Glomerular visceral epithelial cell (primary cell): ENCODE results near the gene SLC12A1.
A peak's percentile ranks its signal among the peaks of the same experiment; 100 is the strongest.
"Not testable (repeated sequence)": the region's sequence is repeated elsewhere in the genome, so short reads cannot be mapped to it uniquely, and the experiment has no call there.

ENCODE experiments used
- DNase-seq: peaks from one replicate; pipeline ENCODE4 v3.0.0-alpha.2; 2016; ENCODE audit errors: extremely low spot score

Gene SLC12A1

DNA sequence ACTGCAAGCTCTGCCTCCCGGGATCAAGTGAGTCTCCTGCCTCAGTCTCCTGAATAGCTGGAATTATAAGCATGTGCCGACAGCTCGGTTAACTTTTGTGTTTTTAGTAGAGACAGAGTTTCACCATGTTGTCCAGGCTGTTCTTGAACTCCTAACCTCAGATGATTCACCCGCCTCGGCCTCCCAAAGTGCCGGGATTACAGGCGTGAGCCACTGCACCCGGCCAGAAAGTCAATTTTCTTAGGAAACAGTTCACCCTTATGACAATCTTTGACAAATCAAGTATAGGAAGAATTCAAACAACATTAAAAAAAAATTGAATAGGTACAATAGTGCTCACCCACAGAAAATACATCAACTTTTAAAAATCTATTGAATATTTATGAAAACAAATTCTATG, 101.5 kb downstream of the SLC12A1 start:
- no peak for DNase-seq

- no peak for DNase-seq
Measured at GRCh38 chr15:48309740-48310139, 103.6 kb downstream of the SLC12A1 start.

DNA sequence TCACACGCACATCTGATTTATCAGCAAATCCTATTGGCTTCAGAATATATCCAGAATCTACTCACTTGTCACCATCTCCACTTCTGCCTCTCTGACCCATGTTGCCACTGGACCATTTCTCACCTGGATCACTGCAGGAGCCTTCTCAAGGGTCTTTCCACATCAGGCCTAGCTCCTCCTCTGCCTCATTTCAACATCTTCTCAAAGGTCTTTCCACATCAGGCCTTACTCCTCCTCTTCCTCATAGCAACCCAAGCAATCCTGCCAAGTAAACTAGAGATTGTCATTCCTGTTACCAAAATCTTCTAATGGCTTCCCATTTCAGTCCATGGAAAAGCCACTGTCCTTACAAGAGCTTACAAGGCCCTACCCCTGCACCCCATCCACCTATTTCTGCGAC, 107.1 kb downstream of the SLC12A1 start:
- DNase-seq = no peak

DNA sequence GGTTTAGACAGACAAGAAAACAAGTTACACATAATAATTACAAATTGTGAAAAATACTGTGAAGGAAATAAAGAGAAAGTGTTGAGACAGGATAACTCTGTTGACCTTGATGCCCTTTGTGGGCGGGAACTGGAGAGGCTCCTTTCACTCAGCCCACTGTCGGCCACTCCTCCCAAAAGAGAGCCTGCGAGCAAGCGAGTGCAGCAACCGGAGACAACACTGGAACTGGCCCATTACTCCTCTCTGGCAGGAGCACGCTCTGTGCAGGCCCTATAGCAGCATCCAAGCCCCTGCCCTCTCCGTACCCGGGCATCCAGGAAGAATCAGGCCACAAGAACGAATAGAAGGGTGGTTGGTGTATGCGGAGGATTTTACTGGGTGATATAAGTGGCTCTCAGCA, 108.9 kb downstream of the SLC12A1 start:
- no peak for DNase-seq

GRCh38 chr15:48317221-48317620, 111.1 kb downstream of the SLC12A1 start:
- no peak for DNase-seq

DNA sequence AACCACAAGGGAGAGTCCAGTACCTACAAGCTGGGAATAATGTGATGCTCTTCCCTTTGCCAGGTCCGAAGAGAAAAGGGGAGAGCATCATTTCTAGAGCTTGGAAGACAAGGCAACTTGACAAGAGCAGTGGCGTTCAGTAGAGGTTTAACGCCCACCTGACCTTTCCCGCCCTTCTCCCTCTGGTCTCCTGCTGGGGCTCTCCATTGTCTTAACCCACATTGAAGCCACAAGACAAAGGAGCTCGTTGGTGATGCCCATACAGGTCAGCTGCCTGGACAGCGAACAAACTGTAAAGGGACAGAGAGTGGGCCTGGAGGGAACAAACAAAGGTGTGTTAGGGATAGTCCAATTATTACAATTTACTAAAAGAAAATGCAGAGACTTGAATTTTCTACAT, 112.0 kb downstream of the SLC12A1 start:
- no peak for DNase-seq

DNA sequence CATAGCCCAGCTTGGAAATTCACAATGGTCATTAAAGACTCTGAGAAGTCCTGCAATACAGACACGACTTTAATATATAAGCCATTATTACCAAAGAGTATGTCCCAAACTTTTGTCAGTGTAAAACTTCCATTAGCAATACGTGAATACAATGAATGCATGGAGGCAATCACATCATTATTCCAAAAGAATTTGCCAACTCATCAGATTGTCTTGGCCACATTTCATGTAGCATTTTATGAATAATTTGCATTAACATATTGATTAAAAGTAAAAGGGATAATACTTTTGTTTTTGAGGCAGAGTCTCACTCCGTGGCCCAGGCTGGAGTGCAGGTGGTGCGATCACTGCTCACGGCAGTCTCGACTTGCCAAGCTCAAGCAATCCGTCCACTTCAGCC, 117.2 kb downstream of the SLC12A1 start:
- no peak for DNase-seq

GRCh38 chr15:48324949-48325348, 118.8 kb downstream of the SLC12A1 start:
- DNase-seq = no peak

DNA sequence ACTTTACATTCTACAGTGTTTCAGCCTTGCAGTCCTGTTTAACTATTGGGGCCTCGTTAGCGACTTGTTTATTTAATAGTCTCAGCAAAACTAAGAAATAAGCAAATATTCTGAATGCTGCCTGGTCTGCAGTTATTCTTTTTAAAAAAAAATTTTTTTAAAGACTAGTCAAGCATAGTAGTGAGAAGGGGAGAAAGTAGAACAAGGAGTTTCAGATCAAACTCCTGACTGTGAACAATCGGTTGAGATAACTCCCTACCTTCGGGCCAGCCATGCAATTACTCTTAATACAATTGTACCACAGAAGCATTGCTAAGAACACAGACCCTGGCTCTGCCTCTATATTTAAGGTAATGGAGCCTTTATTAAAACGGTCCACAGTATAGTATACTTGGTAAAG, 119.3 kb downstream of the SLC12A1 start:
- DNase-seq = no peak

DNA sequence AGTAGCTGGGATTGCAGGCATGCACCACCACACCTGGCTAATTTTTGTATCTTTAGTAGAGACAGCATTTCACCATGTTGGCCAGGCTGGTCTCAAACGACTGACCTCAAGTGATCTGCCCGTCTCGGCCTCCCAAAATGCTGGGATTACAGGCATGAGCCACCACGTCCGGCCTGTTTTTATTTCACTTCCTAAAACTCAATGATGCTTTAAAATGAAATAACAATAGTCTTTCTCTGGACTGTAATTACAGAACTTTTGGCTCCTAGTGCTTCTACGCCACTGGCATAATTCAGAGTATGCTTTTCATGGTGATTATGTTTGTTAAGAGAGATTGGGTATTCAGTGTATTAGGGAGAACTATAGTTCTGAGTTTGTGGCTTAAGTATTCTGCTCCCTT, 120.1 kb downstream of the SLC12A1 start:
- not testable (repeated sequence) for DNase-seq

DNA sequence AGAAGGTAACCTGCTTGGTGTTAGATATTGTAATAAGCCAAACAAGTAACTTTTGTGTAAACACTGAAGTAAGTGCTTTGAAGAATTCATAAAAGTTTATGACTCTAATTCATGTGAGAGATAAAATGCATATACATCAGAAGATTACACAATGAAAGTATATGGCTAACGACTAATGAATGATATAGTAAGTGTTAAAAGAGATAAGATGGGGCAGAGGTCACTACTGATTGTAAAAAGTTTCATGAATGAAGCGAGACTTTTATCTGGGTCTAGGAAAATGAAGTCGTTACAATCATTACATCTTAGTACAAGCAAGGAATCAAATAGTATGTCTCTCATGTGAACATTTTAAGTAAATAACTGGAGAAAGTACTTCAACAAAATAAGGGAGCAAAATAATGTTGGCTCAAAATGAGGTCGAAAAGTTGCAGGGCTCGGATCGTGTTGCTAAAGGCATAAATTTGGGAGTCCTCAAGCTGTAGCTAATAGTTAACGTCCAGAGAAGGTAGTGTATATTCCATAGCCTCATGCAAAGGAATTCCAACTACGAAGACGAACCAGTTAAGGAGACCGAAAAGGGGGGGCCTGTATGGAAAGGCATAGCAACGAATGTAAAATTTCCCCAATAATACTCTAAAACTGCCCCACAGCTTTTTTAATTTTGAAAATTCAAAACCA, 124.1 kb downstream of the SLC12A1 start:
- peak; percentile 21 for DNase-seq

DNA sequence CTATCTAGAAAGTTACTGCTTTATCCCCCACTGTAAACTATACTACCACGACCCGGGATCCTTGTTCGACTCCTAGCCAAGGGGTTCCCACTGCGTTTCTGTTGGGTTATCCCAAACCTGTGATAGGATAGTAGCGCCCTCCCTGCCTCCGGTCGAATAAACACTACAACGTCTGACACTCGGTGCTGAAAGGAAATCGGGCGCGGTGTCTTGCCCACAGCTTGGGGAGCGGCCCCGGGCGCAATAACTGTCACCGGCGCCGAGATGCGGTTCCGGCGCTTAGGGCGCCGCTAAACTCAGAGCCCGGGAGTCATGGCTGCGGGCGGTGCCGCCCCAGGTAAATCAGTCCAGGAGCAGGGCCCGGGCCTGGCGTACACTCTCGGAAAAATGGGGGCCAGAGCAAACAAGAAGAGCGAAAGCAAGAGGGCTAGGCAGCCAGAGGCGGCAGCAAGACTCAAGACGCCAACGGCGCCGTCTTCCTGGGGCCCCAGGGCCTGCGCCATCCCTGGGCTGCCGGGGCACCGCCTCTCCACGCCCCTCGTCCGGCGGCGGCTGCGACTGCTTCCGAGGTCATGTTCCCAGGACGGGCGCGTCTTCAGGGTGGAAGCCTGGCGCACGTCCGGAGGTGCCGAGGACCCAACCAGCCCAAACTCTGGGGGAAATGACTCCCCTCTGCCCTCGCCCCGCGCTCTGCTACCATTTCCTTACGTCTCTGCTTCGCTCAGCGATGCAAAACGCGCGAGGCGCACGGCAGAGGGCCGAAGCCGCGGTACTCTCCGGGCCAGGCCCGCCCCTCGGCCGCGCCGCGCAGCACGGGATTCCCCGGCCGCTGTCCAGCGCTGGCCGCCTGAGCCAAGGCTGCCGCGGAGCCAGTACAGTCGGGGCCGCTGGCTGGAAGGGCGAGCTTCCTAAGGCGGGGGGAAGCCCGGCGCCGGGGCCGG, 125.0 kb downstream of the SLC12A1 start, which contains the start of gene DUT:
Gene DUT (plus strand): TSS at position 575 of the 941 bp plus-strand sequence. CDS start 87 bp downstream, at position 662.
- DNase-seq = peak; percentile 82

GRCh38 chr15:48331796-48332641, 125.9 kb downstream of the SLC12A1 start:
- DNase-seq = peak; percentile 74

GRCh38 chr15:48332642-48333034, 126.5 kb downstream of the SLC12A1 start:
- no peak for DNase-seq

DNA sequence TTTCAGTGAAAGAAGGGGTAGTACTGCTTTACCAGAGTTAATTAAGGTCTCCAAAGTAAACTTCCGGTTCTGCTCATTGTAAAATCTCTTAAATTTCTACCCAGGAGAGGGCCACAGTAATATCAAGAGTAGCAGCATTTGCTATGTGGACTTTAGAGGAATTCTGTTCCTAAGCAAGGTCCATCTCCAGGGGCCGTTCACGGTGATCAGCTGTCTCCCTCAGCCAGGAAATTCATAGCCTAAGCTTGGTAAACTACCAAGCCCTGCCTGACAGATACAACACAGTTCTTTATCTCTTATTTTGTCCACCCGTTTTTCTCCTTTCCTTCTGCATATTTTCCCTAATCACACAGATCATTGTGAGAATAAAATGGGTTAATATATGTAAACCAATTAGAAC, 127.4 kb downstream of the SLC12A1 start:
- no peak for DNase-seq

DNA sequence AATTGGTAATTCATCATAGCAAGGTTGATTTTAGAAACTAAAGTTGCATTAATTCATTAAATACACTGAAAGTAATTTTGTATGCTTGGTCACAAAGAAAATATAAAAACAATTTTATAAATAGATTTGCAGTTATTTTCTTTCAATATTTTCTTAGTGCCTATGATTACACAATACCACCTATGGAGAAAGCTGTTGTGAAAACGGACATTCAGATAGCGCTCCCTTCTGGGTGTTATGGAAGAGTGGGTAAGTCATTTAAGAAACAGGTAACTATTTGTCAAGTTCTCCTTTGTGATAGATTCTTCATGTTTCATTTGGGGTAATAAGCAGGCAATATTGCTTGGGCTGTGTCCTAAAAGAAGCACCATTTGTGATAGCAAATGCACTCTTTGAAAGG, 128.2 kb downstream of the SLC12A1 start:
- no peak for DNase-seq

DNA sequence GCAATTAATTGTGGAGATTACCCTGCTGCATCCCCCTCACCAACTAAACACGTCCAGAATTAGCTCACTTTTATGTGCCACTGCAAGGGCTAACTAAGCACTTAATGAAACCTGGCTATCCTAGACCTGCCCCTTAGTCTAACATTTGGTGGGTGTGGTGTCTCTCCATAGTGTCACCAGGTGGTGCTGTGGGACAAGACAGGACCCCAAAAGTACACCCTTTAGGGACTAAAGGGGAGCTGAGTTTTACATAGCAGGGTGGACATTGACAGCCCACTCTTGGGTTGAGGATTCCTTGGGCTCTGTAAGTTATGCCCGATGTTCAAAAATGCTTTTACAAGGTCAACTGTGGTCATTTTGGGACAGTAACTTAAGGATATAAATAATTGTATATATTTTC, 130.8 kb downstream of the SLC12A1 start:
- peak; percentile 24 for DNase-seq

GRCh38 chr15:48337607-48338006, 131.5 kb downstream of the SLC12A1 start:
- DNase-seq = no peak

GRCh38 chr15:48340111-48340510, 134.0 kb downstream of the SLC12A1 start:
- DNase-seq = no peak

GRCh38 chr15:48343865-48344264, 137.8 kb downstream of the SLC12A1 start:
- DNase-seq = no peak

- DNase-seq = no peak
Measured at GRCh38 chr15:48345516-48345915, 139.4 kb downstream of the SLC12A1 start.

GRCh38 chr15:48352474-48353072, 146.5 kb downstream of the SLC12A1 start:
- DNase-seq = peak; percentile 75
